GM19324 (cell line): ENCODE results near the gene KRTCAP2.
"Not testable (repeated sequence)": the region's sequence is repeated elsewhere in the genome, so short reads cannot be mapped to it uniquely, and the experiment has no call there.

Experiments used
- ATAC-seq: cut with Tn5 transposase; IDR thresholded peaks from one replicate; pipeline ENCODE4 v1.9.1; 2021; ENCODE audit warnings: mild to moderate bottlenecking, moderate library complexity; ENCODE audit not compliant: unreplicated experiment, low FRiP score

The KRTCAP2 gene

GRCh38 chr1:155200920-155201319 lies 27.8 kb upstream of the KRTCAP2 start:
- ATAC-seq, result no peak

GRCh38 chr1:155199792-155200191 lies 26.7 kb upstream of the KRTCAP2 start:
- ATAC-seq, result no peak

- no peak for ATAC-seq
These were observed 25.4 kb upstream of the KRTCAP2 start for GRCh38 chr1:155198547-155198906.

GRCh38 chr1:155197901-155198546 lies 24.9 kb upstream of the KRTCAP2 start:
- ATAC-seq, result no peak

DNA sequence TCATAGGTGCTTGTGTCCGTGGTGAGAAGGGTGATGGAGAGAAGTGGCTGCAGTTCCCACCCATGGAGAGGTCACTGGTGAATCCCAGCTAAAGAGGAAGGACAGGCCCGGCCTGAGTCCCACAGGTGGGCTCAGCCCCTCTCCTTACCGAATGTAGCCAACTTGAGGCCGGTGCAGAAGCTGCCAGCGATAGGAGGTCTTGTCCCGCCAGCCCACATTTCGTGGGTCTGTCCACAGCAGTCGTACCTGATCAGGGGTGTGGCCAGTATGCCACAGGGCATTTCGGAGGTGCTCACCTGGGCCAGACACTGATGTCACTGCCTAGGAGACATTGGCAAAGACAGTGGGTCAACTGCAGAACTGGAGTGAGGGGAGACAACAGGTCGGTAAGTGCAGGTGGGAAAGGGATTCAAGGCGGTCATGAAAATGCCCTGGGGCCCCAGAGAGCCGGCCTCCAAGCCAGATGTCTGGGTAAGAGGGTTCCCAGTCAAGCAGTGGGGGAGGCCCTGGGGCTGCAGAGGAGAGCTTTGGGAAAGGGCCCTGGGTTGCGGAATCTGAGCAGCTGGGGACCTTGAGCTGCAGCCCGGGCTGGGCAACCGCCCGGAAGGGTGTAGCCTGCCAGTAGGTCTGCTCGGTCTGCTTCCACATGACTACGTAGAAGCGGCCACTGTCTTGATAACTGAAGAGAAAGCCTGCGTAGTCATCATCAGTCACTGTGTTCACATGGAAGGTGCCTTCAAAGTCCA lies 24.0 kb upstream of the KRTCAP2 start:
- no peak for ATAC-seq

DNA sequence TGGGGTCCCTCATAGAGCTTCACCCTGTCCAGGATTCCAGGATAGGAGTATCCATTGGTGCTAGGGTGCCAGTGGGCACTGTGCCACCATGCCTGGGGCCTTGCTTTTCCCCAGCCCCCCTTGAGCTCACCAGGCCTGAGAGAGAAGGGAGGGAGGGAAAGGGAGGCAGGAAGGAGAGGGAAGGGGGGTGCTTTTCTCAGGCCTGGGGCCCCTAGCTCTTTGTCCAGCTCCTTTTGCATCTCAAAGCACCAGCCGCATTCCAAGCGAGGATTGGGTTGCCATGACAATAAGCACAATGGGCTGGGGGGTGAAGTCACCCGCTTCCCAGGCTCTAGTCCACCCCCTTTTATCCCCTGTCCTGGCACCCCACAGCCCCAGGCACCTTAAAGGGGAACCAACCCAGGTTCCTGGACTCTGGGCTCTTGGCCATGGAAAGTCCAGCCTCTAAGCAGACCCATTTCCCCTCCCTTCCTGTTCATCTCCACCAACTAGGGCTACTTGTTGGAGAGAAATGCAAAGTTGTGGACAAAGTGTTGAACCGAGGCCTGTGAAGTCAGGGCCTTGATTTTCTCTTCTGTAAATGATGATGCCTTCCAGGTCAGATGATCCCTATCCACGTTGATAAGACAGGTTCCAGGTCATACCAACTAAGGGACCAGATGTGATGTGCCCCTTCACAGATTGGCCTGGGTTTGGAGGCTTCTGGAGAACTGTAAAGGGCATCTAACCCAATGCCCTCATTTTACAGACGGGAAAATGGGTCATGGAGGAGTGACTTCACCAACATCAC lies 23.2 kb upstream of the KRTCAP2 start:
- ATAC-seq, result no peak

- ATAC-seq, result no peak
These were observed 22.3 kb upstream of the KRTCAP2 start for GRCh38 chr1:155195201-155196102.

- not testable (repeated sequence) for ATAC-seq
These were observed 20.8 kb upstream of the KRTCAP2 start for GRCh38 chr1:155193991-155194240.

DNA sequence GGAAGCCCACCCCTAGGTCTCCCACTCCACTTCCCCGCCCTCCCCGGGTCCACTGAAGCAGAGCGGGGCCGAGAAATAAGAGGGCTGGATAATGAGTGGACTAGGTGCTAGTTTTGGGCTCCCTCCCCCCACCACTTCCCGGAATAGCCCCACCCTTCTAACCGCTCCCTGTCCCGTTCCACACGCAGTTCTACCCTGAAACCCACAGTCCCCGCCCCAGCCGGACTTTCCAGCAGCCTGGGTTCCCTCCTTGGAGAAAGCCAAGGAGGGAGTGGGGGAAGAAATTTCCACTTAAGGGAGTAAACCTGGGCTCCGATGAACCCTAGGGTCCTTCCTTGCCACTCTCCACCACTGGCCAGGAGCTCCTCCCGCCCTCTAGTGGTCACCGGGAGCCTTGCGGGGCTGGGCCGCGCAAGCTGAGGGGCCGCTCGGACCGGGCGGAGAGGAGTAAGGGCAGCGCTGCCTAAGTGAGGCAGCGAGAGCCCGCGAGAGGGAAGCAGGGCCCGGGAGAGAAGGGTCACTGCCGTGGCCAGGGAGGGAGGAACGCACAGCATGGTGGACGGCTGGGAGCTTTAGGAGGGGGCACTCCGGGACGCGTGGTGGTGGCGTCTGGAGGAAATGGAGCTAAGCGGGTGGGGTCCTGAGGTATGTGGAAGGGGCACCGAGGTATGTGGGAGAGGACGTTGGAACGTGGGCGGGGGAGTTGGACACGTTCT lies 20.3 kb upstream of the KRTCAP2 start:
- peak; percentile 63 for ATAC-seq

DNA sequence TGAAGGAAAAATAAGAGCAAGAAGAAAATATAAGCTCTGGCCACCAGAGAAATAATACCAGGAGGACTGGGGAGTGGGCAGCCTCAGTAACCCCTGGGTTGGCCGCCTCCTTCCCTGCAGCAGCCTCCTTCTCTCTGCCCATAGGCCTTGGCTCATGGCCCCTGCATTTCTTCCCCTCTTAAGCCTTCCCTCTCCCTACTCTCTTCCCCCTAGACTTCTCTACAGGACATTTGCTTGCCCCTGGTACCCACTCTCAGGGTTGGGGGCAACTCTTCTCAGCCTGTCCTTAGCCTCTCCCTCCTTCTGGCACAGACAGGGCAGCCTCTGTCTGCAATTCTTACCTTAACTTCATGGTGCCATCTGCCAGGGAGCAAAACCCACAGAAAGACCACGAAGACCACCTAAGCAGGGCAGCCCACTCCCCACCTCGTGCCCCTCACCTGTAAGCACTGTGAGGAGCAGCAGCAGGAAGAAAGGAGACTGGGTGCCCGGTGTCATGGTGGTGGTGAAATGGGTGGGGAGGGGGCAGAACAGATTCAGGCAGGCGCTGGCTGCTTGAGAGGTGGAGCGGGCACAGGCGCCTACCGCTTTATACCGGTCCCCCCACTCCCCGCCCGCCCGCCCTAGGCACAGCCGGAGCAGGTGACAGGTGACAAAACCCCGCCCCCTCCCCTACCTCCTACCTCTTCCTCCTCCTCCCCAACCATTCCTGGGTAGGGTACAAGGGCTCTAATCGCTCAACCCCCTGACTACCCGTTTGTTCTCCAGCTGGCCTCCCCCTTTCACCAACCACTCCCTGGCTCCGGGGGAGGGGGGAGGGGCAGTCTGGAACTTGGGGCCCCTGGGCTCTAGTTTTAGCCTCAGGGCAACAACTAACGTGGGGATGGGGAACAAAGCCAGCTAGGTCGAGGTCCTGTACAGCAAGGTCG lies 19.5 kb upstream of the KRTCAP2 start:
- ATAC-seq, result no peak

DNA sequence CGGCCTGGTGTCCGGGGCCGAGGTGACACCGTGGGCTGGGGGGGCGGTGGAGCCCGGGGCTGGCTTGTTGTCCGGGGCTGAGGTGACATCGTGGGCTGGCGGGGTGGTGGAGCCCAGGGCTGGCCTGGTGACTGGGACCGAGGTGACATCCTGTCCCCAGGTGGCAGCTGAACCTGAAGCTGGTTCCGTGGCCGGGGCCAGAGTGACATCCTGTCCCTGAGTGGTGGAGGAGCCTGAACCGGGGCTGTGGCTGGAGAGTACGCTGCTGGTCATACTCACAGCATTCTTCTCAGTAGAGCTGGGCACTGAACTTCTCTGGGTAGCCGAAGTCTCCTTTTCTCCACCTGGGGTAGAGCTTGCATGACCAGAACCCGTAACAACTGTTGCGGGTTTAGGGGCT lies 18.8 kb upstream of the KRTCAP2 start:
- no peak for ATAC-seq

DNA sequence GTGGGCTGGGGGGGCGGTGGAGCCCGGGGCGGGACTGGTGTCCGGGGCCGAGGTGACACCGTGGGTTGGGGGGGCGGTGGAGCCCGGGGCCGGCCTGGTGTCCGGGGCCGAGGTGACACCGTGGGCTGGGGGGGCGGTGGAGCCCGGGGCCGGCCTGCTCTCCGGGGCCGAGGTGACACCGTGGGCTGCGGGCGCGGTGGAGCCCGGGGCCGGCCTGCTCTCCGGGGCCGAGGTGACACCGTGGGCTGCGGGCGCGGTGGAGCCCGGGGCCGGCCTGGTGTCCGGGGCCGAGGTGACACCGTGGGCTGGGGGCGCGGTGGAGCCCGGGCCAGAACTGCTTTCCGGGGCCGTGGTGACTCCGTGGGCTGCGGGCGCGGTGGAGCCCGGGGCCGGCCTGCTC lies 16.8 kb upstream of the KRTCAP2 start:
- not testable (repeated sequence) for ATAC-seq

DNA sequence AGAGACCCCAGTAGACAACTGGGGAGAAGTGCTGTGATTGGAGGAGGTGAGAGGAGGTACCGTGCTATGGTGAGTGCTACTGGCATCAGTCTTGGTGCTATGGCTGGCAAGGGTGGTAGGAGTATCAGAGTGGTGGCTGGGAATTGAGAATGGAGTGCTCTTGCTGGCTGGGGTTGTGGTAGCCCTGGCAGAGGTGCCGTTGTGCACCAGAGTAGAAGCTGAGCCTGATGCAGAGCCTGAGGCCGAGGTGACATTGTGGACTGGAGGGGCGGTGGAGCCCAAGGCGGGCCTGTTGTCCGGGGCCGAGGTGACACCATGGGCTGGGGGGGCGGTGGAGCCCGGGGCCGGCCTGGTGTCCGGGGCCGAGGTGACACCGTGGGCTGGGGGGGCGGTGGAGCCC lies 15.2 kb upstream of the KRTCAP2 start:
- no peak for ATAC-seq

- ATAC-seq, result no peak
These were observed 14.4 kb upstream of the KRTCAP2 start for GRCh38 chr1:155187456-155187891.

DNA sequence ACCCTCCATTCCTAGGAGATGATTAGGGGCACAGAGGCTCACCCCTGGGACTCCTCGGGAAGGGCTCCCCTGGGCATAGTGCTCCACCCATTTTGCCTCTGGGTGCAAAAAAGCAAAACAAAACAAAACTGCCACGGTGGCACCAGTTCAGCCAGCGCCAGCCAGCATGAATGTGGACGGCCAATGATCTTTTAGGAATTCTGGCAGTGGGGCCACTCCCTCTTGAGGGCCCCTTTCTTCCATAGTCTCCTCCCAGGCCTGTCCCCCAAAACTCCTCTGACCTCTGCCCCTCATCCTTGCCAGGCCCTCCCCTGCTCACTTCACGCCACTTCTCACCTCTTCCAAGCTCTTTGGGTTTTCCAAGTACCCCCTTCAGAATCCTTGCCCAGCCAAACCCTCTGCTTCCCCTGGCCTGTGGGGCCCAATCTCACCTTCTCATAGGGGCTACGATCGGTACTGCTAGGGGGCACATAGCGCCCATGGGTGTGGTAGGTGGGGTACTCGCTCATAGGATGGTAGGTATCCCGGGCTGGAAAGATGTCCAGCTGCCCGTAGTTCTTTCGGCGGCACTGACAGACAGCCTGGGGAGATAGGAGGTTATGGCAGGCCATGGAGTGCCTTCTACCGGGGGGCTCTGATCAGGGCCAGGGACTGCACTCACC lies 13.8 kb upstream of the KRTCAP2 start:
- no peak for ATAC-seq

- no peak for ATAC-seq
These were observed 13.1 kb upstream of the KRTCAP2 start for GRCh38 chr1:155186067-155186793.

- peak; percentile 12 for ATAC-seq
These were observed 12.6 kb upstream of the KRTCAP2 start for GRCh38 chr1:155185783-155186066.
